ENCODE results near the gene RNF144B. TPM values are rescaled to one million over a fixed set of nuclear protein-coding genes. Genes with fewer than 3 reads are reported as not detected.
A peak's percentile ranks its signal among the peaks of the same experiment; 100 is the strongest.
"Not testable (repeated sequence)": the region's sequence is repeated elsewhere in the genome, so short reads cannot be mapped to it uniquely, and the experiment has no call there.

The RNF144B gene
- total and polyA plus RNA-seq, 2 experiments from 2014 or later: 0.48 to 1.1 TPM

- no peak for TF ChIP-seq CTCF (IDR thresholded peaks at IDR 0.05; ENCODE audit: low read depth, low read length)
- Histone ChIP-seq H3K4me3 (no peak overlapping the region), H3K36me3 (no peaks in the 10 kb centered on the region), H3K4me1 (ENCODE audit: low read depth) (no peaks in the 10 kb centered on the region), H3K9me3 (ENCODE audit: low read depth) (no peaks in the 10 kb centered on the region), H3K27me3 (no peaks in the 10 kb centered on the region), H3K27ac (no peak overlapping the region)
- DNase-seq (ENCODE audit: low read depth in 1 of 2, low spot score in 1 of 2): no peak
These were observed 13.8 kb downstream of the RNF144B start for GRCh38 chr6:18400831-18401446.

GRCh38 chr6:18404965-18405364 is 17.8 kb downstream of the RNF144B start:
- DNase-seq (ENCODE audit: low read depth in 1 of 2, low spot score in 1 of 2); H3K27ac ChIP-seq; H3K4me1 ChIP-seq (ENCODE audit: low read depth); H3K36me3 ChIP-seq; H3K27me3 ChIP-seq; H3K4me3 ChIP-seq; H3K9me3 ChIP-seq (ENCODE audit: low read depth): not testable (repeated sequence)

GRCh38 chr6:18405477-18406293 is 18.5 kb downstream of the RNF144B start:
- DNase-seq (ENCODE audit: low read depth in 1 of 2, low spot score in 1 of 2): peak in 1 of 2 donors; percentile 33
- no peak overlapping the region for H3K27ac ChIP-seq
- no peak overlapping the region for H3K4me3 ChIP-seq
- no peaks in the 10 kb centered on the region for H3K4me1 ChIP-seq (ENCODE audit: low read depth)
- H3K36me3 ChIP-seq: no peaks in the 10 kb centered on the region
- no peak for TF ChIP-seq CTCF (IDR thresholded peaks at IDR 0.05; ENCODE audit: low read depth, low read length)
- no peaks in the 10 kb centered on the region for H3K9me3 ChIP-seq (ENCODE audit: low read depth)
- no peaks in the 10 kb centered on the region for H3K27me3 ChIP-seq

DNA sequence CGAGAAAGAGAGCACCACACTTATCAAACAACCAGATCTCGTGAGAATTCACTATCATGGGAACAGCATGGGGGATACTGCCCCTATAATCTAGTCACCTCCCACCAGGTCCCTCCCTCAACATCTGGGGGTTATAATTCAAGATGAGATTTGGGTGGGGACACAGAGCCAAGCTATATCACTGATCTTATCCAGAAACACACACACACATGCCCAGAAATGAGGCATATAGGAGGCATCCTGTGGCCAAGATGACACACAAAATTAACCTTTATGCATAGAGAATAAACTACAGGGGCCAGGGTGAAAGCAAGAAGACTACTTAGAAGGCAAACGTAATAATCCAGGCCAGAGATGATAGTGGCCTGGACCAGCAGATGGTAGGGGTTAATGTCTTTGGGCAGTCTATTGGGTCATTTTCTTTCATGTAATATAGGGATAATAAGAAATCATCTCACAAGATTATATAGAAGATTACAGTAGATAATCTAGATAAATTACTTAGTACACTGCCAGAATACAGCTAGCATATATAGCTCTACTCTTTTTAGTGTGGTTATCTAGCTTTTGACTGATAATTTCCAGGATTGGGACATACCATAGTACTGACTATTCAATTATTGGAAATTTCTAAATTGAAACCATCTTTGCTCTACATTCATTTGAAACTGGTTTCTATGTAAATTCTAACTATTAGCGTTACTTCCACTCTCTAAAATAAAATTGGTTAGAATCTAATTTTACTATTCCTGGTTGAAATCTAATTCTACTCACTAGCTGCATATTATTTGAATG is 20.0 kb downstream of the RNF144B start:
- TF ChIP-seq CTCF (IDR thresholded peaks at IDR 0.05; ENCODE audit: low read depth, low read length): no peak
- Histone ChIP-seq H3K36me3 (no peaks in the 10 kb centered on the region), H3K27ac (no peak overlapping the region), H3K9me3 (ENCODE audit: low read depth) (no peaks in the 10 kb centered on the region), H3K4me1 (ENCODE audit: low read depth) (no peaks in the 10 kb centered on the region), H3K27me3 (no peaks in the 10 kb centered on the region), H3K4me3 (no peak overlapping the region)
- DNase-seq (ENCODE audit: low read depth in 1 of 2, low spot score in 1 of 2): no peak

DNA sequence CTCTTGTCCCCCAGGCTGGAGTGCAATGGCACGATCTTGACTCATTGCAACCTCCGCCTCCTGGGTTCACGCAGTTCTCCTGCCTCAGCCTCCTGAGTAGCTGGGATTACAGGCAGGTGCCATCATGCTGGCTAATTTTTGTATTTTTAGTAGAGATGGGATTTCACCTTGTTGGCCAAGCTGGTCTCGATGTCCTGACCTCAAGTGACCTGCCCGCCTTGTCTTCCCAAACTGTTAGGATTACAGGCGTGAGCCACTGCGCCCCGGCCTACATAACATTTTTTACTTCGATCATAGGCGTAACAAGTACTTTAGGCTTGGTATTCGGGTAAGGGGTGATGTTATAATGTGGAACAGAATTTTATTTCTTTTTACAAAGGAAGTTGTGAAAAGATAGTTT is 22.5 kb downstream of the RNF144B start:
- H3K27me3 ChIP-seq; H3K36me3 ChIP-seq; H3K4me1 ChIP-seq (ENCODE audit: low read depth); H3K9me3 ChIP-seq (ENCODE audit: low read depth); H3K4me3 ChIP-seq; H3K27ac ChIP-seq; DNase-seq (ENCODE audit: low read depth in 1 of 2, low spot score in 1 of 2): not testable (repeated sequence)

DNA sequence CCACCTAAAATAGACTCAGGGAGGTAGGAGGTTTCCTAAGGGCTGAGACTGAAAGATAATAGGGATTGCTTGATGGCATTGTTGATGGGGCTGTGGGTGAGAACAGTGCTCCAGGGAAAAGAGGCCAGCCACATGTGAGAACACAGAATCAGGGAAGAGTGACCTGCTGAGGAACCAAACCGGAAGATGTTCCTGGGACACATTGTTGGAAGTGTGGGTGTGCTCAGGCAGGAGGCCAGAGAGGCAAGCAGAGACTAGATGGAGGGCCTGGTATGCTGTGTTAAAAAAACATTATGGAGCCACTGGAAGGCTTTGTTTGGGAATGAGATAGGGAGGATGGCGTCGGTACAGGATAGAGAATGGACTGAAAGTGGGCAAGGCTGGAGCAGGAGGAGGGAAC is 23.3 kb downstream of the RNF144B start:
- no peak for DNase-seq (ENCODE audit: low read depth in 1 of 2, low spot score in 1 of 2)
- Histone ChIP-seq H3K9me3 (ENCODE audit: low read depth) (no peaks in the 10 kb centered on the region), H3K27me3 (no peaks in the 10 kb centered on the region), H3K36me3 (no peaks in the 10 kb centered on the region), H3K27ac (no peak overlapping the region), H3K4me1 (ENCODE audit: low read depth) (no peaks in the 10 kb centered on the region), H3K4me3 (no peak overlapping the region)
- no peak for TF ChIP-seq CTCF (IDR thresholded peaks at IDR 0.05; ENCODE audit: low read depth, low read length)

All from cardiac muscle cell (in vitro differentiated cells and primary cell).